Fibroblast of the conjunctiva (primary cell): Measurements from ENCODE around the gene ARL8B.

Experiments used
- DNase-seq: peaks from one replicate; pipeline ENCODE4 v3.0.0-alpha.2; 2010; ENCODE audit warnings: low read depth

ARL8B gene

GRCh38 chr3:5214352-5214751 is 92.3 kb downstream of the ARL8B start:
- DNase-seq: no peak

- DNase-seq: peak; percentile 63
Observed at GRCh38 chr3:5217824-5218595, 95.9 kb downstream of the ARL8B start.

- no peak for DNase-seq
Observed at GRCh38 chr3:5218815-5219214, 96.7 kb downstream of the ARL8B start.

- no peak for DNase-seq
Observed at GRCh38 chr3:5219216-5219615, 97.1 kb downstream of the ARL8B start.

GRCh38 chr3:5220193-5220592 is 98.1 kb downstream of the ARL8B start:
- DNase-seq: no peak

- no peak for DNase-seq
Observed at GRCh38 chr3:5220667-5221431, 98.8 kb downstream of the ARL8B start.

GRCh38 chr3:5221701-5222100 is 99.6 kb downstream of the ARL8B start:
- DNase-seq: no peak

GRCh38 chr3:5222283-5223005 is 100.4 kb downstream of the ARL8B start:
- DNase-seq: no peak

- DNase-seq: peak; percentile 16
Observed at GRCh38 chr3:5226783-5227182, 104.7 kb downstream of the ARL8B start.

GRCh38 chr3:5227812-5228211 is 105.7 kb downstream of the ARL8B start:
- peak; percentile 6 for DNase-seq

- no peak for DNase-seq
Observed at GRCh38 chr3:5229414-5229813, 107.3 kb downstream of the ARL8B start.
